Upper lobe of right lung (tissue), 1 donor: ENCODE measurements around the gene PA2G4. TPM values are rescaled to one million over a fixed set of nuclear protein-coding genes. Genes with fewer than 3 reads are reported as not detected.
A peak's percentile ranks its signal among the peaks of the same experiment; 100 is the strongest.
"Not testable (repeated sequence)": the region's sequence is repeated elsewhere in the genome, so short reads cannot be mapped to it uniquely, and the experiment has no call there.

ENCODE experiments used
- ATAC-seq: fragments of 200-7000 bp; cut with Tn5 transposase; one replicate; pipeline ENCODE4 v1.9.1; 2020; ENCODE audit warnings: mild to moderate bottlenecking, moderate library complexity
- DNase-seq: peaks from one replicate; pipeline ENCODE4 v3.0.0-alpha.2; 2020
- H3K27ac ChIP-seq: fragments of 200-600 bp; one replicate; pipeline ENCODE4 v1.8.0; 2022
- H3K27me3 ChIP-seq: fragments of 200-600 bp; one replicate; pipeline ENCODE4 v1.8.0; 2022; ENCODE audit warnings: mild to moderate bottlenecking
- H3K36me3 ChIP-seq: fragments of 200-600 bp; one replicate; pipeline ENCODE4 v1.8.0; 2022
- H3K4me1 ChIP-seq: fragments of 200-600 bp; one replicate; pipeline ENCODE4 v1.8.0; 2022
- H3K4me3 ChIP-seq: fragments of 200-600 bp; one replicate; pipeline ENCODE4 v1.8.0; 2022; ENCODE audit warnings: mild to moderate bottlenecking
- H3K9me3 ChIP-seq: fragments of 200-600 bp; one replicate; pipeline ENCODE4 v1.8.0; 2022
- intact Hi-C: fragments of 100-400 bp; cut with DNase I; formaldehyde crosslinking; loops from one replicate; pipeline ENCODE4 v1.11.0; 2022
- total RNA-seq: library from RNA; stranded (reverse); fragmentation: NEBNext Ultra II Directional; extraction: Animal tissue kit (Norgen Biotek cat#: 25700); gene quantifications from one replicate; pipeline ENCODE4 v1.2.1, GENCODE V29; 2021
- TF ChIP-seq, protein P1 (sequence below): fragments of 200-600 bp; IDR thresholded peaks from one replicate; pipeline ENCODE4 v1.8.0; 2022; ENCODE audit warnings: antibody characterized with exemption
- donor health status: DM: no; HTN: yes; CAD: no; lungs with severe emphysema.

Gene PA2G4
- total RNA-seq, 1 donor from 2014 or later: 71.4 TPM

- Histone ChIP-seq H3K36me3 (no peaks in the 10 kb centered on the region), H3K4me3 (no peak overlapping the region), H3K4me1 (peaks cover 16% of the 10 kb centered on the region), H3K9me3 (no peaks in the 10 kb centered on the region), H3K27me3 (no peaks in the 10 kb centered on the region), H3K27ac (no peak overlapping the region)
- intact Hi-C loops: no loop called here
- TF ChIP-seq, protein P1, sequence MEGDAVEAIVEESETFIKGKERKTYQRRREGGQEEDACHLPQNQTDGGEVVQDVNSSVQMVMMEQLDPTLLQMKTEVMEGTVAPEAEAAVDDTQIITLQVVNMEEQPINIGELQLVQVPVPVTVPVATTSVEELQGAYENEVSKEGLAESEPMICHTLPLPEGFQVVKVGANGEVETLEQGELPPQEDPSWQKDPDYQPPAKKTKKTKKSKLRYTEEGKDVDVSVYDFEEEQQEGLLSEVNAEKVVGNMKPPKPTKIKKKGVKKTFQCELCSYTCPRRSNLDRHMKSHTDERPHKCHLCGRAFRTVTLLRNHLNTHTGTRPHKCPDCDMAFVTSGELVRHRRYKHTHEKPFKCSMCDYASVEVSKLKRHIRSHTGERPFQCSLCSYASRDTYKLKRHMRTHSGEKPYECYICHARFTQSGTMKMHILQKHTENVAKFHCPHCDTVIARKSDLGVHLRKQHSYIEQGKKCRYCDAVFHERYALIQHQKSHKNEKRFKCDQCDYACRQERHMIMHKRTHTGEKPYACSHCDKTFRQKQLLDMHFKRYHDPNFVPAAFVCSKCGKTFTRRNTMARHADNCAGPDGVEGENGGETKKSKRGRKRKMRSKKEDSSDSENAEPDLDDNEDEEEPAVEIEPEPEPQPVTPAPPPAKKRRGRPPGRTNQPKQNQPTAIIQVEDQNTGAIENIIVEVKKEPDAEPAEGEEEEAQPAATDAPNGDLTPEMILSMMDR: no peak
- DNase-seq (no peak), ATAC-seq (no peak)
These were observed 49.3 kb downstream of the PA2G4 start for GRCh38 chr12:56153678-56154065.

- no peak for ATAC-seq
- H3K4me1 ChIP-seq: peaks cover 16% of the 10 kb centered on the region
- H3K9me3 ChIP-seq: no peaks in the 10 kb centered on the region
- H3K4me3 ChIP-seq: no peak overlapping the region
- intact Hi-C loops: no loop called here
- DNase-seq: no peak
- H3K27me3 ChIP-seq: no peaks in the 10 kb centered on the region
- TF ChIP-seq, protein P1: no peak
- H3K36me3 ChIP-seq: no peaks in the 10 kb centered on the region
- no peak overlapping the region for H3K27ac ChIP-seq
These were observed 50.0 kb downstream of the PA2G4 start for GRCh38 chr12:56154246-56154771.

GRCh38 chr12:56154818-56155217, 50.5 kb downstream of the PA2G4 start:
- intact Hi-C loops: no loop called here

GRCh38 chr12:56155256-56155845, 51.0 kb downstream of the PA2G4 start:
- ATAC-seq (no peak), DNase-seq (no peak)
- Histone ChIP-seq H3K27ac (no peak overlapping the region), H3K4me3 (no peak overlapping the region), H3K4me1 (peaks cover 25% of the 10 kb centered on the region), H3K27me3 (no peaks in the 10 kb centered on the region), H3K36me3 (peaks cover 9% of the 10 kb centered on the region), H3K9me3 (no peaks in the 10 kb centered on the region)
- intact Hi-C loops: no loop called here
- TF ChIP-seq, protein P1: no peak

More at GRCh38 chr12:56154818-56155217, 50.5 kb downstream of the PA2G4 start:
- TF ChIP-seq, protein P1: no peak
- Histone ChIP-seq H3K36me3 (peaks cover 3% of the 10 kb centered on the region), H3K27me3 (no peaks in the 10 kb centered on the region), H3K9me3 (no peaks in the 10 kb centered on the region), H3K4me1 (peaks cover 20% of the 10 kb centered on the region), H3K4me3 (no peak overlapping the region), H3K27ac (no peak overlapping the region)
- ATAC-seq (no peak), DNase-seq (no peak)

DNA sequence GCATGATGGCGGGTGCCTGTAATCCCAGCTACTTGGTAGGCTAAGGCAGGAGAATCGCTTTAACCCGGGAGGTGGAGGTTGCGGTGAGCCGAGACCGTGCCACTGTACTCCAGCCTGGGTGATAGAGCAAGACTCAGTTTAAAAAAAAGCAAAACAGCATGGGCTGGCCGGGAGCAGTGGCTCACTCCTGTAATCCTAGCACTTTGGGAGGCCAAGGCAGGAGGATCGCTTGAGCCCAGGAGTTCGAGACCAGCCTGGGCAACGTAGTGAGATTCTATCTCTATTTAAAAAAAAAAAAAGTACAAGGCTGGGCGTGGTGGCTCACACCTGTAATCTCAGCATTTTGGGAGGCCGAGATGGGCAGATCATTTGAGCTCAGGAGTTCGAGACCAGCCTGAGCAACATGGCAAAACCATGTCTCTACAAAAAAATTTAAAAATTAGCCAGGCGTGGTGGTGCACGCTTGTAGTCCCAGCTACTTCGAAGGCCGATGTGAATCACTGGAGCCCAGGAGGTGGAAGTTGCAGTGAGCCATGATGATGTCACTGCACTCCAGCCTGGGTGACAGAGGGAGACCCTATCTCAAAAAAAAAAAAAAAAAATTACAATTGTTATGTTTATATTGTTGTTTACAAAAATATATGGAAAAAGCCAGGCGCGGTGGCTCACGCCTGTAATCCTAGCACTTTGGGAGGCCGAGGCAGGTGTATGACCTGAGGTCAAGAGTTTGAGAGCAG, 52.3 kb downstream of the PA2G4 start:
- ATAC-seq: not testable (repeated sequence)

More for the DNA sequence above, 52.3 kb downstream of the PA2G4 start:
- Histone ChIP-seq H3K4me1 (peaks cover 20% of the 10 kb centered on the region), H3K27ac (peak overlapping the region; percentile 96), H3K4me3 (peak overlapping the region; percentile 84), H3K36me3 (peaks cover 22% of the 10 kb centered on the region)
- DNase-seq, H3K9me3 ChIP-seq, intact Hi-C loops, H3K27me3 ChIP-seq: not testable (repeated sequence)
